ENCODE results near the gene COX6B1.

GRCh38 chr19:35622750-35623149 is 25.4 kb upstream of the COX6B1 start:
- no peak for TF ChIP-seq POLR2A (IDR thresholded peaks at IDR 0.05; ENCODE audit: low read depth, low read length)
- no peak for TF ChIP-seq TAF1 (IDR thresholded peaks at IDR 0.05; ENCODE audit: borderline replicate concordance, low read depth, low read length)

Data from GM12892 (cell line).